GM10248 (cell line): ENCODE results near the gene CFAP47.

Source experiments
- CTCF ChIA-PET: fragments of 300-600 bp; sonication (Branson Sonifier 250); formaldehyde crosslinking; extraction: SDS; loops from one replicate; lab custom pipeline; 2021; ENCODE audit warnings: antibody characterized with exemption; lab: Yijun Ruan, JAX
- POLR2A ChIA-PET: fragments of 350-650 bp; sonication (Branson Sonifier 250); formaldehyde crosslinking; extraction: SDS; loops from one replicate; lab custom pipeline; 2020; ENCODE audit warnings: antibody characterized with exemption; lab: Yijun Ruan, JAX
- DNase-seq: peaks from one replicate; pipeline ENCODE4 v3.0.0; 2012; ENCODE audit errors: extremely low spot score
- TF ChIP-seq, protein P1 (sequence below): IDR thresholded peaks from 2 replicates; pipeline ENCODE4 v1.5.1; 2012; ENCODE audit warnings: mild to moderate bottlenecking, low read depth; ENCODE audit errors: extremely low read depth, missing control alignments, control extremely low read depth

Gene CFAP47

DNA sequence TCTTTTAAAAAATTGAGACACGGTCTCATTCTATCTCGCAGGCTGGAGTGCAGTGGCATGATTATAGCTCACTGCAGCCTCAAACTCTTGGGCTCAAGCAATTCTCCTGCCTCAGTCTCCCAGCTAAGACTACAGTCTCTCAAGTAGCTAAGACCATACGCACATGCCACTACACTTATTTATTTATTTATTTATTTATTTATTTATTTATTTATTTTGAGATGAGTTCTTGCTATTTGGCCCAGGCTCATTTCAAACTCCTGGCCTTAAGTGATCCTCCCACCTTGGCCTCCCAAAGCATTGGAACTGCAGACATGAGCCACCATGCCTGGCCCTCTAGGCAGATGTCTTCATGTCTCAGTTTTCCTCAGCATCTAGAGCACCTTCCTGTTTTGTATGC is 482.2 kb downstream of the CFAP47 start:
- ChIA-PET POLR2A (no interaction called here), CTCF (no interaction called here)
- DNase-seq: no peak
- TF ChIP-seq, protein P1, sequence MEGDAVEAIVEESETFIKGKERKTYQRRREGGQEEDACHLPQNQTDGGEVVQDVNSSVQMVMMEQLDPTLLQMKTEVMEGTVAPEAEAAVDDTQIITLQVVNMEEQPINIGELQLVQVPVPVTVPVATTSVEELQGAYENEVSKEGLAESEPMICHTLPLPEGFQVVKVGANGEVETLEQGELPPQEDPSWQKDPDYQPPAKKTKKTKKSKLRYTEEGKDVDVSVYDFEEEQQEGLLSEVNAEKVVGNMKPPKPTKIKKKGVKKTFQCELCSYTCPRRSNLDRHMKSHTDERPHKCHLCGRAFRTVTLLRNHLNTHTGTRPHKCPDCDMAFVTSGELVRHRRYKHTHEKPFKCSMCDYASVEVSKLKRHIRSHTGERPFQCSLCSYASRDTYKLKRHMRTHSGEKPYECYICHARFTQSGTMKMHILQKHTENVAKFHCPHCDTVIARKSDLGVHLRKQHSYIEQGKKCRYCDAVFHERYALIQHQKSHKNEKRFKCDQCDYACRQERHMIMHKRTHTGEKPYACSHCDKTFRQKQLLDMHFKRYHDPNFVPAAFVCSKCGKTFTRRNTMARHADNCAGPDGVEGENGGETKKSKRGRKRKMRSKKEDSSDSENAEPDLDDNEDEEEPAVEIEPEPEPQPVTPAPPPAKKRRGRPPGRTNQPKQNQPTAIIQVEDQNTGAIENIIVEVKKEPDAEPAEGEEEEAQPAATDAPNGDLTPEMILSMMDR: no peak

DNA sequence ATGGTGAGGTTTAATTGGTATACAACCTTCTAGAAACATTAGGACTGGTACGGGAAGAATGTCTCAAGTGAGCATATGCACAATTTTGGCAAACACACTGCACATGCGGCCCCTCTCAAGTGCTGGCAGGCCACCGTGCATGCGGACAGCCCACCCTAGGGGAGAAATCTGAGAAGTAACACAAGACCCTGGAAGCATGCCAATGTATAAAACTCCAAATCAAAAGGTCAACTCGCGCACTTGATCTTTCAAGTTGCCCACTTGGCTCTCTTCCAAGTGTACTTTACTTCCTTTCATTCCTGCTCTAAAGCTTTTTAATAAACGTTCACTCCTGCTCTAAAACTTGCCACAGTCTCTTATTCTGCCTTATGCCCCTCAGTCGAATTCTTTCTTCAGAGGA is 488.3 kb downstream of the CFAP47 start:
- TF ChIP-seq, protein P1: no peak
- no peak for DNase-seq
- ChIA-PET POLR2A (no interaction called here), CTCF (no interaction called here)

DNA sequence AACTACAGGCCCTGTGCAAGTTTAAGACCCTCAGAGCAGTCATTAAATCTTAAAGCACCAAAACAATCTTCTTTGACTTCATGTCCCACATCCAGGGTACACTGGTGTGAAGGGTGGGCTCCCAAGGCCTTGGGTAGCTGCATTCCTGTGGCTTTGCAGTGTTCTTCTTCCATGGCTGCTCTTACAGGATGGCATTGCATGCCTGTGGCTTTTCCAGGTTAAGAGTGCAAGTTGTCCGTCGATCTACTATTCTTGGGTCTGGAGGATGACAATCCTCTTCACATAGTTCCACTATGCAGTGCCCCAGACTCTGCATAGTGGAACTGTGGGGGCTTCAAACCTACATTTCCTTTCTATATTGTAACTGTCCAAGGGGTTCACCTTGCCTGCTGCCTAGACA is 494.5 kb downstream of the CFAP47 start:
- TF ChIP-seq, protein P1: no peak
- CTCF ChIA-PET: no interaction called here
- no peak for DNase-seq
- POLR2A ChIA-PET: no interaction called here

DNA sequence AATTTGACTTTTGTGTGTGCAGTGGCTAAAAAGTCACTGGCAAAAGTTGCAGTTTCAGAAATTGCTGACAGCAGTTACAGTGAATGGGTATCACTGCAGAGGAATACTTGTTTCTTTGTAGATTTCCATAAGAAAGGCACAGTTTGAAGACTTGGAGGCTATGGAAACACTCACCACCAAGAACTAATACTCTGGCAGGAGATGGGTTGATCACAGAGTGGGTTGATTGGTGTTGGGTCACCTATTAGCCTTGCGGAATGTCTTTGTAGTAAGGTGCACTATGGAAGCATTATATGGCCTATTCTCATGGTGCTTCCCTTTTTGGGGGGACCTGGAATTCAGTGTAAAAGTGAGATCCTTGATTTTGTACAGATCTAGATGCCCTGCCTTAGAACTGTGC is 502.8 kb downstream of the CFAP47 start:
- no peak for DNase-seq
- POLR2A ChIA-PET: no interaction called here
- TF ChIP-seq, protein P1: no peak
- CTCF ChIA-PET: no interaction called here

DNA sequence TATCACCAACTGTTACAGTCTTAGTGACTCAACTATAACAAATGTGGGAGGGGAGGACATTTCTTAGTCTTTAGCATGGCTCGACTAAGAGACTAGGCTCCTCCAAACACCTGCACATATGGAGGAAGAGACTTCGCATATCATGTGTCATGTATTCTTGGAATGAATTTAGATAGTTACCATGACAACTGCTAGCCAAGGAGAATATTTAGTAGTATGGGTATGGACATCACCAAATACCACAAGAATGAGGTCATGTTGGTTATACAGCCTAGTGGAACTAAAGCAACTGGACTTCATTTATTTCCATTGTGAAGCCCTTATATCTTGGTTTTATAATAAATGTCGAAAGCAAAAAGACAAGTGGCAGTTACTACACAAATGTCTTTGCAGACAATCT is 512.3 kb downstream of the CFAP47 start:
- POLR2A ChIA-PET: no interaction called here
- TF ChIP-seq, protein P1: no peak
- no peak for DNase-seq
- CTCF ChIA-PET: no interaction called here

DNA sequence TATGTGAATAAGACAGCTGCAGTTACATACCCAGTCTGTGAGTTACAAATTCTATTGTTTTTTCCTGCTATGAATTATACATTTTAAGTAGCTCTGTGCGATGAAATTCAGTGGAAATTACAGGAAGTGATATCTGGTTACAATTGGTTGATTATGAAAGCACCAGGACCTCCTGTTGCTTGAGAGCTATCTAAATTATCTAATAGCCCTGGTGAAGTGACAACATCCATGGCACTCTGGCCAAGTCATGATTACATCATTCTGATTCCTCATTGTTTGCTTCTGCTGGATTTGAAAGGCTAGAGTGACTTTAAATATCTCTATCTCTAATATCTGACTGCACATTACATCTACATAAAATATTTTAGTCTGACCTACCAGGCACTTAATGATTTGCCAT is 515.0 kb downstream of the CFAP47 start:
- ChIA-PET POLR2A (no interaction called here), CTCF (no interaction called here)
- TF ChIP-seq, protein P1: no peak
- no peak for DNase-seq
